Lower leg skin (tissue), 3 donors: ENCODE results near the gene GPRC5C.

ENCODE experiments used
- CTCF ChIP-seq, 3 donors: fragments of 450-650 bp; IDR thresholded peaks; one replicate each; pipeline ENCODE4 v1.5.1; 2016; ENCODE audit warnings: antibody characterized with exemption in 3 of 3, mild to moderate bottlenecking in 3 of 3, moderate library complexity in 2 of 3
- POLR2A ChIP-seq, 2 donors: fragments of 450-650 bp; IDR thresholded peaks; one replicate each; pipeline ENCODE4 v1.6.1; 2016 to 2017; ENCODE audit warnings: antibody characterized with exemption in 2 of 2, mild to moderate bottlenecking in 1 of 2, moderate library complexity in 1 of 2

DNA sequence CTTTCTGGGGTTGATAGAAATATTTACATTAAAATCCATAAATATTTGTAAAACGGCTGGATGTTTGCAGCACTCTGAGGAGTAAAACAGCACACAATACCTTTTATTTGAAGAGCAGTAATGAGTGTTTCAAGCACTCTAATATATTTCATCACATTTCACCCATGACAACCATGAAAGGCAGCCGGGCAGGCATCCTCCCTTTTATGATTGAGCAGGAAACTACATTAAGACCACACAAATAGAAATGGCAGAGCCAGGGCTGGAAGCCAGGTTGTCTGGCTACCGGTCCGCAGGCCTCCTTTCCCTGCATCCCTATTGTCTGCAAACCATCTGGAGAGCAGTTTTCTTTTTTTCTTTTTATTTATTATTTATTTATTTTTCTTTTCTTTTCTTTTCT, 23.1 kb upstream of the GPRC5C start:
- TF ChIP-seq CTCF (IDR thresholded peaks at IDR 0.05) (no peak), POLR2A (IDR thresholded peaks at IDR 0.05) (no peak)
